ENCODE measurements around the gene PSMD12. TPM values are rescaled to one million over a fixed set of nuclear protein-coding genes. Genes with fewer than 3 reads are reported as not detected.
"Not testable (repeated sequence)": the region's sequence is repeated elsewhere in the genome, so short reads cannot be mapped to it uniquely, and the experiment has no call there.

Gene PSMD12
- total RNA-seq, 1 experiment from 2014 or later = 27.5 TPM

DNA sequence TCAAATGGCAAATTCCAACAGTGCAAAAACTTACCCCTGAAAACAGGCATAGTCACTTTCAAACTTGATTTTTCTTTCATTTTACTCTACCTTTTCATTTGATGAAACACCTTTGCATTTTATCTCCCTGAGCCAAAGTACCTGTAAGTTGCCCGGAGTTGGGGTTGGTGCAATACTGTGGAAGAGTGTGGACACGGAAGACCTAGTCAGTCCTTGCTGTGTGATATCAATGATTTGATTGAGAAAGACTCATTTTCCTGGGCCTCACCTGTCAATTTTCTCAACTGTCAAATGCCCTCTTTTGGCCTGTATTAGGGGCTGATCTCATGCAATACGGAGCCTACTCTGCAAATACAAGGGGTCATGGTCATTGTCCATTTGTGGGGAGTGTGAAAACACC is 33.3 kb upstream of the PSMD12 start:
- DNase-seq = no peak
- Histone ChIP-seq H3K27me3 (ENCODE audit: control insufficient read depth, insufficient read depth, low read length) (no peaks in the 10 kb centered on the region), H3K4me3 (ENCODE audit: insufficient read depth, low read depth, low read length) (no peak overlapping the region), H3K36me3 (replicated peaks; ENCODE audit: control insufficient read depth, insufficient read depth, low read length) (no peaks in the 10 kb centered on the region)

GRCh38 chr17:67393809-67394397 is 27.5 kb upstream of the PSMD12 start:
- no peaks in the 10 kb centered on the region for H3K27me3 ChIP-seq (ENCODE audit: control insufficient read depth, insufficient read depth, low read length)
- no peaks in the 10 kb centered on the region; the same call in 1 of the 2 replicates for H3K36me3 ChIP-seq (replicated peaks; ENCODE audit: control insufficient read depth, insufficient read depth, low read length)
- DNase-seq = no peak
- no peak overlapping the region for H3K4me3 ChIP-seq (ENCODE audit: insufficient read depth, low read depth, low read length)

- H3K27me3 ChIP-seq (ENCODE audit: control insufficient read depth, insufficient read depth, low read length) = no peaks in the 10 kb centered on the region
- no peak overlapping the region for H3K4me3 ChIP-seq (ENCODE audit: insufficient read depth, low read depth, low read length)
- H3K36me3 ChIP-seq (replicated peaks; ENCODE audit: control insufficient read depth, insufficient read depth, low read length) = no peaks in the 10 kb centered on the region; the same call in 1 of the 2 replicates
- DNase-seq = no peak
Observed at GRCh38 chr17:67392111-67392510, 25.7 kb upstream of the PSMD12 start.

DNA sequence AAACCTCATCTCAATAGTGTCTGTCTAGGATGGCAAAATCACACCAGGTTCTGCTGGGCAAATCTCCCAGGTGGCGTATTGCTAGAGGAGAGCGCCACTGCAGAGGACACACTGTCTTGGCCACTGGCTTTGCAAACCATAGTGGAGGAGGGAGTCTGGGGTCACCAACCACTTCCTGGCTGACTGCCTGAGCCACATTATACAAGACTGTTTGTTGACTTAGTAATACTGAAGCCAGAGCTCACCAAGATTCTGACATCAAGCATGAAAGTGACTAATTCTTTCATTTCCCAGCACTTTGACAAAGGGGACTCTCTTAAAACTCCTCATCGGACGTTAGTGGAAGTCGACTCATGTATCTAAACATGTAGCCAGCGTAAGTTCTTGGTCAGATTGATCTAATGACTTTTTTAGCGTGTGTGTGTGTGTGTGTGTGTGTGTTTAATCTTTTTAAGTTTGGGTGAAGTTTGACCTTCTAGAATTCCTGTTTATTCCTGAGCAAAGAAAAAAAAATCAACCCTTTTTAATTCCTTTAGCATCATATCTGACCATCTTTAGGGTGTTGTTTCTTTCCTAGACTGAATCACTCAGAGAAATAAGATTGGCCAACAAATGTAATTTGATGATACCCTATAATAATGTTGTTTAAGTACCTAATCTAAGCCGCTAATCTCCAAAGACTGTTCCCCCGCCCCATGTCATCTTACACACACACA is 24.4 kb upstream of the PSMD12 start:
- H3K4me3 ChIP-seq (ENCODE audit: insufficient read depth, low read depth, low read length) = no peak overlapping the region

GRCh38 chr17:67390006-67390645 is 23.7 kb upstream of the PSMD12 start:
- H3K36me3 ChIP-seq (replicated peaks; ENCODE audit: control insufficient read depth, insufficient read depth, low read length) = no peaks in the 10 kb centered on the region; the same call in 1 of the 2 replicates
- H3K27me3 ChIP-seq (ENCODE audit: control insufficient read depth, insufficient read depth, low read length) = no peaks in the 10 kb centered on the region
- no peak overlapping the region for H3K4me3 ChIP-seq (ENCODE audit: insufficient read depth, low read depth, low read length)
- DNase-seq = no peak

More for the DNA sequence above, 24.4 kb upstream of the PSMD12 start:
- DNase-seq = no peak
- H3K27me3 ChIP-seq (ENCODE audit: control insufficient read depth, insufficient read depth, low read length) = no peaks in the 10 kb centered on the region
- H3K36me3 ChIP-seq (replicated peaks; ENCODE audit: control insufficient read depth, insufficient read depth, low read length) = no peaks in the 10 kb centered on the region; the same call in 1 of the 2 replicates

GRCh38 chr17:67388986-67389385 is 22.6 kb upstream of the PSMD12 start:
- DNase-seq = no peak
- Histone ChIP-seq H3K27me3 (ENCODE audit: control insufficient read depth, insufficient read depth, low read length) (no peaks in the 10 kb centered on the region), H3K4me3 (ENCODE audit: insufficient read depth, low read depth, low read length) (no peak overlapping the region), H3K36me3 (replicated peaks; ENCODE audit: control insufficient read depth, insufficient read depth, low read length) (no peaks in the 10 kb centered on the region; the same call in 1 of the 2 replicates)

DNA sequence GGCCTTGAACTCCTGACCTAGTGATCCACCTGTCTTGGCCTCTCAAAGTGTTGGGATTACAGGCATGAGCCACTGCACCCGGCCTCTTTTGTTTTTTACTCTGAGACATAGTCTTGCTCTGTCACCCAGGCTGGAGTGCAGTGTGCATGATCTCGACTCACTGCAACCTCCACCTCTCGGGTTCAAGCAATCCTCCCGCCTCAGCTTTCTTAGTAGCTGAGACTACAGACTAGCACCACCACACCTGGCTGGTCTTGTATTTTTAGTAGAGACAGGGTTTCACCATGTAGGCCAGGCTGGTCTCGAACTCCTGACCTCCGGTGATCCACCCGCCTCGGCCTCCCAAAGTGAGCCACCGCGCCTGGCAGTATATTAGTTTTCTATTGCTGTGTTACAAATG is 22.2 kb upstream of the PSMD12 start:
- DNase-seq; H3K27me3 ChIP-seq (ENCODE audit: control insufficient read depth, insufficient read depth, low read length); H3K36me3 ChIP-seq (replicated peaks; ENCODE audit: control insufficient read depth, insufficient read depth, low read length); H3K4me3 ChIP-seq (ENCODE audit: insufficient read depth, low read depth, low read length): not testable (repeated sequence)

- no peaks in the 10 kb centered on the region for H3K27me3 ChIP-seq (ENCODE audit: control insufficient read depth, insufficient read depth, low read length)
- H3K36me3 ChIP-seq (replicated peaks; ENCODE audit: control insufficient read depth, insufficient read depth, low read length) = no peaks in the 10 kb centered on the region; the same call in 1 of the 2 replicates
- no peak overlapping the region for H3K4me3 ChIP-seq (ENCODE audit: insufficient read depth, low read depth, low read length)
- DNase-seq = peak; percentile 85
Observed at GRCh38 chr17:67386965-67387551, 20.7 kb upstream of the PSMD12 start.

DNA sequence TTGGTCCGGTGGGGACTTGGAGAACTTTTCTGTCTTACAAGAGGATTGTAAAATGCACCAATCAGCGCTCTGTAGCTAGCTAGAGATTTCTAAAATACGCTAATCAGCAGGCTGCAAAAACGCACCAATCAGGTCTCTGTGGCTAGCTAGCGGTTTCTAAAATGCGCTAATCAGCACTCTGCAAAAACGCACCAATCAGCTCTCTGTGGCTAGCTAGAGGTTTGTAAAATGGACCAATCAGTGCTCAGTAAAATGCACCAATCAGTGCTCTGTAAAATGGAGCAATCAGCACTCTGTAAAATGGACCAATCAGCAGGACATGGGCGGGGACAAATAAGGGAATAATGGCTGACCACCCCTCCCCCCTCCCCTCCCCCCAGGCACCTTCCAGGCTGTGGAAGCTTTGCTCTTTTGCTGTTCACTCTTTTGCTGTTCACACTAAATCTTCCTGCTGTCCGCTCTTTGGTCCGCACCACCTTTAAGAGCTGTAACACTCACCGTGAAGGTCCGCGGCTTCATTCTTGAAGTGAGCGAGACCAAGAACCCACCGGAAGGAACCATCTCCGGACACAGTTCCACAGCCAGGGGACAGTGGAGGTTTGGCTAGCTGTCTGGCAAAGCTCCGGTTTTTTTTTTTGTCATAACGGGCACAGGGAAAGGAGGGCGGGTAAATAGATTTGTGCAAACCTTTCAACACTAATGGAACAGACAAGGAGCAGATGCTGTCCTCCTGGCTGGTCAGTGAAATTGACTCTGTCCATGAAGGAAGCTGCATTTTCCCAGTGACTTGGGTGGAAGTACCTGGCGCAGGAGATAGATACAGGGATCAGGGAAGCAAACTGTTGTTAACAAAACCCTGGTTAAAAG is 19.0 kb upstream of the PSMD12 start:
- H3K4me3 ChIP-seq (ENCODE audit: insufficient read depth, low read depth, low read length) = no peak overlapping the region
- H3K27me3 ChIP-seq (ENCODE audit: control insufficient read depth, insufficient read depth, low read length) = no peaks in the 10 kb centered on the region
- no peaks in the 10 kb centered on the region; the same call in 1 of the 2 replicates for H3K36me3 ChIP-seq (replicated peaks; ENCODE audit: control insufficient read depth, insufficient read depth, low read length)
- peak; percentile 43 for DNase-seq

DNA sequence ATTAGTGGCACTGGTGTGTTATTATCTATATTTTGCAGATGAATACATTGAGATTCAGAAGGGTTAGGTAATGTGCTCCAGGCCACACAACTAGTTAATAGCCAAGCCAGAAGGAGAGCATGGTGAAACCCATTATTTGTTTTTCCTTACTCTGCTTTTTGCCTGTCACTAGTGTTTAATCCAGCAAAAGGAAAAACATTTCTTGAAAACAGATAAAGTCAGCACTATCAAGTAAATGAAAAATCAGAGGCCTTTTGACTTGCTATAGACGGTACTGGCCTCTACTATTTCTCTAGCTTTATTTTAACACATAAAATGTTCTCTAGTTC is 15.5 kb upstream of the PSMD12 start:
- H3K27me3 ChIP-seq (ENCODE audit: control insufficient read depth, insufficient read depth, low read length) = no peaks in the 10 kb centered on the region
- H3K4me3 ChIP-seq (ENCODE audit: insufficient read depth, low read depth, low read length) = no peak overlapping the region
- no peaks in the 10 kb centered on the region for H3K36me3 ChIP-seq (replicated peaks; ENCODE audit: control insufficient read depth, insufficient read depth, low read length)
- no peak for DNase-seq

- H3K4me3 ChIP-seq (ENCODE audit: insufficient read depth, low read depth, low read length) = peak overlapping the region; percentile 31
- no peaks in the 10 kb centered on the region for H3K27me3 ChIP-seq (ENCODE audit: control insufficient read depth, insufficient read depth, low read length)
- H3K36me3 ChIP-seq (replicated peaks; ENCODE audit: control insufficient read depth, insufficient read depth, low read length) = no peaks in the 10 kb centered on the region
- DNase-seq = no peak
Observed at GRCh38 chr17:67379251-67379630, 12.9 kb upstream of the PSMD12 start.

- Histone ChIP-seq H3K4me3 (ENCODE audit: insufficient read depth, low read depth, low read length) (peak overlapping the region; percentile 87), H3K36me3 (replicated peaks; ENCODE audit: control insufficient read depth, insufficient read depth, low read length) (no peaks in the 10 kb centered on the region), H3K27me3 (ENCODE audit: control insufficient read depth, insufficient read depth, low read length) (no peaks in the 10 kb centered on the region)
- DNase-seq = peak; percentile 95
Observed at GRCh38 chr17:67378454-67379250, 12.3 kb upstream of the PSMD12 start.

GRCh38 chr17:67377488-67378453 is 11.4 kb upstream of the PSMD12 start:
- Histone ChIP-seq H3K4me3 (ENCODE audit: insufficient read depth, low read depth, low read length) (peak overlapping the region; percentile 87), H3K36me3 (replicated peaks; ENCODE audit: control insufficient read depth, insufficient read depth, low read length) (no peaks in the 10 kb centered on the region), H3K27me3 (ENCODE audit: control insufficient read depth, insufficient read depth, low read length) (no peaks in the 10 kb centered on the region)
- peak; percentile 85 for DNase-seq

Measured in H7 (cell line).